Measurements from ENCODE around the gene GARIN6.
"Not testable (repeated sequence)": the region's sequence is repeated elsewhere in the genome, so short reads cannot be mapped to it uniquely, and the experiment has no call there.

The GARIN6 gene

GRCh38 chr12:99647453-99647852 lies at the start of gene GARIN6:
Gene GARIN6, plus strand, starts transcription at chr12:99647753. Its CDS starts 422 bp downstream, at chr12:99648175.
- no peak for DNase-seq

- DNase-seq: no peak
Measured at GRCh38 chr12:99598785-99599184, 48.8 kb upstream of the GARIN6 start.

- DNase-seq: no peak
Measured at GRCh38 chr12:99600388-99600787, 47.2 kb upstream of the GARIN6 start.

DNA sequence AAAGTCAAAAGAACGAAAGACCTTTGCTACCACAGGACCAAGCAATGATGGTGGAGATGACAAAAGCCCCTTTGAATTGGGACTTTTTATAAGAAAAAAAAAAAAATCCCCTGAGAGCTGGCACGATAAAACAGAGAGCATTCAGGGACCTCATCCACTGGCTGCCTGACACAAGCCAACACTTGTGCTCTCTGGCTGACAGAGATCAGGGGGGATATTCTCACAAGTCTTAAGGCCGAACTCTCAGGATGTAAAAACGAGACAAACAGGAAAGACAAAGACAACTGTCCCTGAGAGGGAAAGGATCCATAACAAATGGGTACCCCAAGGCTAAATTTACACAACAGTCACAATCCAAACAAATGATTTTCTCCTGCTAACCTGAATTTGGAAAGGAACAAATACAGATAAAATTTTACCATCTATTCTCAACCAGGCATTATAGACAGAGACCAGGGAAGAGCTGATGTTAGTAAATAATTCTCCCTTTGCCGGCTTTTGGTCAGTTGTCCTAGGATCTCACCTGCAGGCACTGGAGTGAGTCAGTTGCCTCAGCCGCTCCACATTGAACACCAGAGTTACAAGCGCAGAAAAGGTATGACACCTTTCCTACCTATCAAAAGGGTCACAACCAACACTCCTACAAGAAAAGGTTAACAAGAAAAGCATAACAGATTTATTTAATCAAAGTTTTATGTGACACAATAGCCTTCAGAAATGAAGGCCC lies 37.9 kb upstream of the GARIN6 start:
- no peak for DNase-seq

- no peak for DNase-seq
Measured at GRCh38 chr12:99611117-99611516, 36.4 kb upstream of the GARIN6 start.

DNA sequence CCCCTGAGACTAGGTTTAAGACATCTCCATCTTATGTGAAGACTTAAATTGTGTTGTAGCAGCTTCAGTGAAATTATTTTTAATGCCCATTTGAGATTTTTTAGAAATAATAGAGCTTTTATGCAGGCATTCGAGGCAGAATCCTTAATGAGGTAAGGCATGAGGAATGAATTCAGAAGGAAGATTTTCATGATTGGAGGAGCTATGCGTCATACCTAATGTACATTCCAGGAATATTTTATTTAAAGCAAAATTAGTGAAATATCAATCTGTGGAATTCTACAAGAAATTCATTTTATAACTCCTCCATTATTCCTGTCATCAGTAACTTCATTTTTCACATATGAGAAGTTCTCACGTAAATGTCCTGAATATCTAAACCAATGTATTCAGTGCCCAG lies 36.0 kb upstream of the GARIN6 start:
- no peak for DNase-seq

DNA sequence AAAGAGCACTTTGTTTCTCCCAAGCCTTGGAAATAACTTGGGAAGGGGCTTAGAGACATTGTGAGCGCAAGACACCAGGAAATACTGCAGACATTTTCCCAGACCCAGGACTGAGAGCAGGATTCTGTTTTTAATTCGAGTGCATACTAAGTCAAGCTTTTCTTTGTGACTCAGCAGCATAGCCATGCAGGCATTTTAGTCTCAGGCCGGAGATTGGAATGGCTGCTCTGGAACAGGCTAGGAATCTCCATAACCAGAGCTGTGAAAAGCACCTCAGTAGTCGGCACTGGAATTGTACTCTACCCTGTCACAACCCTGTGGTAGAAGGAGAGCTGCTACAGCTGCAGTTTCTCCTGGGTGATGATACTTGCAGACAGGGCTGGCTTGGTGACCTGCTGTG lies 28.9 kb upstream of the GARIN6 start:
- no peak for DNase-seq

DNA sequence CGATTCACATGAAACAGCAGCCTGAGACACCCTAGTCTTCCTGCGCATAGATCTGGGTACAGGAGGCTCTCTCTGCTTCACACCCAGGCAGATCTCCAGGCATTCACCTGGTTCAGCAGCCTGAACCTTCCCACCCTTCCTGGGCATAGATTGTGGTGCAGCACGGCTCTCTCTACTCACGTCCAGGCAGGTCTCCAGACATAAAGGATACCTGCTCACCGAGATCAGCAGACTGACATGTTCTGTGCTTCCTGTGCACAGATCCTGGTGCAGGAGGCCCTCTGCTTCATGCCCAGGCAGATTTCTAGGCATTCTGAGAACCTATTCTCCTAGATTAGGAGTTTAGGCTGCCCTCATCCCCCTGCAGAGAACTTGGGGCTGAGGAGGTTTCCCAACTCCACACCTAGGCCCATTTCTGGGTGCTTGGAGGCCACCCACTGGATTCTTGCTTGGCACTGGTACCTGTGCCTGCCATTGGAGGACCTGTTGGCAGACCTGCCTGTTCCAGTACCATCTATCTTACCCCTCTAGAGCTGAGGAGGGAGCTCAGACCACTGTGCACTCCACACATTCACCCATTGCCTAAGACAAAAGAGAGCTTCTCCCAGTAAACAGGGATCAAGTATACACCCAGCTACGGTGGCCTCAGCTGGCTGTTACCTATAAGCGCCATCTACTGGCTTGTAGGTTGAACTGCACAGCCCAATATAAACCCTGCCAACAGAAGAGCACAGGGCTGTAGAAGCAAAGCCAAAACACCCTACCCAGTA lies 28.0 kb upstream of the GARIN6 start:
- no peak for DNase-seq

- no peak for DNase-seq
Measured at GRCh38 chr12:99620159-99620479, 27.4 kb upstream of the GARIN6 start.

DNA sequence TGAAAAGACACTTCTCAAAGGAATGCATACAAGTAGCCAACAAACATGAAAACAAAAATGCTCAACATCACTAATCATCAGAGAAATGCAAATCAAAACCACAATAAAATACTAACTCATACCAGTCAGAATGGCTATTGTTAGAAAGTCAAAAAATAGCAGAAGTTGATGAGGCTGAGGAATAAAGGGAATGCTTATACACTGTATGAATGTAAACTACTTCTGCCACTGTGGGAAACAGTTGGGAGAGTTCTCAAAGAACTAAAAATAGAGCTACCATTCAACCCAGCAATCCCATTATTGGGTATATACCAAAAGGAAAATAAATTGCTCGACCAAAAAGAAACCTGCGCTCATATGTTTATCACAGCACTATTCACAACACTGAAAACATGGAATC lies 23.0 kb upstream of the GARIN6 start:
- not testable (repeated sequence) for DNase-seq

DNA sequence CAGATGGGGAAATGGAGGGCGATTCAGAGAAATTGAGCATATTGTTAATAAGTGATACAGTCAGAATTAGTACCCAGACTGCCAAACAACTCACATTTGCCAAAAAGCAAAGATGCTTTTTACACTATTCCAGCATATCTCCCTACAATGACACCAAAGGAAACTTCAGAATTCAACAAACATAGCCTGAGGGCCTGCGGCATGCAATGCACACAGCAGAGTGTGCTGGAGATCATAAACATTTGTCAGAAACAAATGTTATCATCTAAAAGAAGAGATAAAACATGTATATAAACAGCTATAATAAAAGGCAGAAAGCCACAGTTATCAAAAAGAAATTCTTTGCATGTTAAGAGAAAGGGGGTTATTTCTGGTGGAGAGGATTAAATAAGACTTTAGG lies 20.1 kb upstream of the GARIN6 start:
- DNase-seq: no peak

GRCh38 chr12:99644629-99645028 lies 2.9 kb upstream of the GARIN6 start:
- no peak for DNase-seq

- no peak for DNase-seq
Measured at GRCh38 chr12:99648183-99648582, 630 bp downstream of the GARIN6 start.

DNA sequence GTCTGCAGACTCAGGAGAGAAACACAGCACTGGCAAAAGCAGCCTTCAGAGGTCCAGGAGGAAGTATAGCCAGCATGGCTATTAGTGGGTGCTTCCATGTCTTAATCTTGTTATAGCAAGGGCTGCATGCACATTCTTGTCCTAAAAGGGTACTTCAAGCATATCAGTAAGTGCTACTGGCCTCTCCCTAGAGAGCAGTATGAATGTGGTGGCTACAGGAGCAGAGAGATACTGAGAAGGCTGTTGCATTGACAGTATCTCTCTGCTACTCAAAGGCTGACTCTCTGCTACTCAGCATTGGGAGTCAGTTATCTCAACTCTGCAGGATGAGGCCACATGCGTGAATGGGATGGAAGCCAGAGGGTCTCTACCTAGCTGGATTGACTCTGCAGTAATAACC lies 2.0 kb downstream of the GARIN6 start:
- no peak for DNase-seq

DNA sequence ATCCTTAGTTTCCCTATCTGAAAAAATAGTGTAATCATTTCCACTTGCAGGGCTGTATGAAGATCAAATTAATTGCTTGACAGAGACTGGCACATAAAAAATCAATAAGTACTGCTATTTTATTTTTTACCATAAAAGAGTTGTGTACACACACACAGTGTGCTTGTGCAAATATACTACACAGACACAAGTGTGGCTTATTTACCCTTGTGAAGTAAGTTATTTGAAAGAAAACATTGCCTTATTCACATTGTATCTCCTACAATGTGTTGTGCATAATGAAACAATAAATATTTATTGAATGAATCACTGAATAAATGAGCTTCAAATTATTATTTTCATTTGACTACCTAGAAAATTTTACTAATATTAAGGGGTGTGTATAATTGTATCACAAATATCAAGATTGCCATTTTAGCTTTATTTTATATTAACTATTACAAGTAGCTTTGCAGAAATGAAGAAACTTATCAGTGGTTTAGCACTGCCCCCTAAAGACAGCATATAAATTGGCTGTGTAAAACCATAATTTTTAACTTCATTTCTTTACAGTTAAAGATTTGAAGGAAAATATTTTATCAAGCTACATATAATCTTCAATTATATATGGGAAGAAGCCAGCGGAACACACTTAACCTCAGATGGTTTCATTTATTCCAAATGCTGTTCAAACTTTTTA lies 11.3 kb downstream of the GARIN6 start:
- no peak for DNase-seq

DNA sequence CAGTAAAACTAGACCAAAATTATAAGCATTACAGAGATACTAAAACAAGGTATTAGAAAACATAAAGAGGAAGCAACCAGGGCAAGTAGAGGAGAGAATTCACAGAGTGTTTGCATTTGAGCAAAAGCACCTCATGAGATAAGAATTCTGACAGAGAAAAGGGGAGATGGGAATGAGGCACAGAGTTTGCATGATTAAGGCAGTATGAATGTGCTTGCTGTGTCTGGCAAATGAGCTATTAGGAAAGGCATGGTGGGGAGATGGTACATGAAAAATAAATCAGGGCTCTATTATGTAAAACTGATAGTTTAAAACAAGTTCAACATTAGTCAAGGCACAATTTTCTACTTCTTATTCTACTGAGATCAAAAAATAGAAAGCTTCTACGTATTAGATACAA lies 23.1 kb downstream of the GARIN6 start:
- DNase-seq: no peak

DNA sequence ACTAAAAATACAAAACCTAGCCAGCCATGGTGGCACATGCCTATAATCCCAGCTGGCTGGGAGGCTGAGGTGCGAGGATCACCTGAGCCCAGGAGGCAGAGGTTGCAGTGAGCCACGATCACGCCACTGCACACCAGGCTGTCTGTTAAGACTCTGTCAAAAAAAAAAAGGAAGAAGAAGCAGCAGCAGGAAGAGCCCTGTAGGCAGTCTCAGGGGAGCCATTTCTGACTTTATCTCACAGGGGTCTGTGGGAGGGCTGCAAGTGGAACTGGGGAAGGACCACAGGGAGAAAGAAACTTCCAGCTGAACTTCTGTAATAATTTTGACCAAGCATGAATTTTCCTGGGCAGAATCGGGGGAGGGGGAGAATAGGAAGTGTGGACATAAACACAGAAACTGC lies 32.7 kb downstream of the GARIN6 start:
- DNase-seq: no peak

- DNase-seq: no peak
Measured at GRCh38 chr12:99686142-99686541, 38.6 kb downstream of the GARIN6 start.

- DNase-seq: no peak
Measured at GRCh38 chr12:99695050-99695449, 47.5 kb downstream of the GARIN6 start.
